GM23248 (cell line): Measurements from ENCODE around the gene NRCAM.

Source experiments
- EZH2 ChIP-seq: fragments of 200-600 bp; sonication (generic); IDR thresholded peaks from 2 replicates; pipeline ENCODE4 v1.6.1; 2018; ENCODE audit warnings: antibody characterized with exemption, mild to moderate bottlenecking; ENCODE audit not compliant: insufficient read depth, poor library complexity, severe bottlenecking
- EZH2phosphoT487 ChIP-seq: fragments of 200-600 bp; sonication (generic); IDR thresholded peaks from 2 replicates; pipeline ENCODE4 v1.6.1; 2018; ENCODE audit warnings: antibody characterized with exemption, moderate library complexity, mild to moderate bottlenecking, low read depth; ENCODE audit not compliant: insufficient read depth

DNA sequence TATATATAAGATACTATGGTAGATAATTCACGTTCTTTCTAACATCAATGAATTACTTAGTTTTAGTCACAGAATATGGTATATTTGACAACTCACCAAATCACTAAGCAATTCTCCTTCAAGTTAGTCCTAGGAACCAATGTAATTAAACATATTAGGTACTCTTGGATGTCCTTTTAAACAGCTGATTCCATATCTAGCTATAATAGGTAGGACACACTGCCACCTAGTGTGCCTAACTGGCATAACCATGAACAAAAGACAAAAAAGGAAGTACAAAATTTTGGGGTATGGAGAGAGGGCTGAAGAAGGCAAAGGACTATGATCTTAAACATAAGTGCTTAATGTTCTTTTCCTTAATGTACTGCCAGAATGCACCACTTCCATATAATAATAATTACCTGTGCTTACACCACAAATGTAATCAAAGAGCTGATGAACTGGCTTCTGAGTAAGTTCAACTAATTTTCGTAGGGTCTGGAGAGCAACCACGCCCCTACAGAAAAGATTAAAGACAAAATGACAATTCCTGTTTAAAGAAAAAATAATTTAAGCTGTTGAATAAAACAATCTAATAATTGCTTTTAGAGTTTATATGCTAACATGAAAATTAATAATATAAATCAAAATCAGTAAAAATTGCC lies 41.0 kb upstream of the NRCAM start:
- TF ChIP-seq EZH2phosphoT487 (no peak), EZH2 (no peak)
